A673 (cell line): ENCODE data around the gene TMEM205. TPM values are rescaled to one million over a fixed set of nuclear protein-coding genes. Genes with fewer than 3 reads are reported as not detected.

Source experiments
- BruUV-seq: library from RNA; stranded (reverse); fragments of 400-500 nt; replicated peaks from 2 replicates; lab custom pipeline; 2021; lab: Mats Ljungman, UMichigan
- CTCF ChIA-PET: fragments of 300-600 bp; sonication (Branson Sonifier 250); formaldehyde crosslinking; loops from one replicate; lab custom pipeline; 2022; ENCODE audit warnings: antibody characterized with exemption; lab: Charles Lee
- POLR2A ChIA-PET: fragments of 300-600 bp; sonication (Branson Sonifier 250); formaldehyde crosslinking; loops from one replicate; lab custom pipeline; 2022; ENCODE audit warnings: antibody characterized with exemption; ENCODE audit not compliant: low non-redundant PET; lab: Charles Lee
- DNase-seq: peaks from one replicate; pipeline ENCODE4 v3.0.0-alpha.2; 2015; ENCODE audit warnings: low spot score
- H3K27ac ChIP-seq: fragments of 200-600 bp; sonication (generic); 2 replicates; pipeline ENCODE4 v1.5.1; 2016; ENCODE audit warnings: mixed run types, low read depth, mild to moderate bottlenecking, mixed read lengths, antibody characterized with exemption, low read length; ENCODE audit not compliant: poor library complexity, severe bottlenecking
- H3K27me3 ChIP-seq: fragments of 200-600 bp; sonication (generic); replicated peaks from 2 replicates; pipeline ENCODE4 v1.6.1; 2017; ENCODE audit warnings: mixed run types, low read depth, mild to moderate bottlenecking, mixed read lengths, antibody characterized with exemption, low read length; ENCODE audit not compliant: insufficient read depth, poor library complexity
- H3K36me3 ChIP-seq: fragments of 200-600 bp; sonication (generic); 2 replicates; pipeline ENCODE4 v1.6.1; 2016; ENCODE audit warnings: mixed run types, mild to moderate bottlenecking, mixed read lengths, antibody characterized with exemption, low read length; ENCODE audit not compliant: insufficient read depth, poor library complexity, severe bottlenecking
- H3K4me1 ChIP-seq: fragments of 200-600 bp; sonication (generic); 2 replicates; pipeline ENCODE4 v1.6.1; 2017; ENCODE audit warnings: mixed run types, mild to moderate bottlenecking, mixed read lengths, antibody characterized with exemption, low read length; ENCODE audit not compliant: insufficient read depth, poor library complexity, severe bottlenecking
- H3K4me3 ChIP-seq: fragments of 200-600 bp; sonication (generic); 2 replicates; pipeline ENCODE4 v1.5.1; 2016; ENCODE audit warnings: low read depth, mixed run types, mild to moderate bottlenecking, mixed read lengths, low read length; ENCODE audit not compliant: poor library complexity, severe bottlenecking
- H3K9me3 ChIP-seq: fragments of 200-600 bp; sonication (generic); 2 replicates; pipeline ENCODE4 v1.6.1; 2016; ENCODE audit warnings: mixed run types, low read depth, mild to moderate bottlenecking, mixed read lengths, antibody characterized with exemption, low read length; ENCODE audit not compliant: poor library complexity, severe bottlenecking
- CTCF ChIP-seq: fragments of 300-800, 200-600 bp; sonication (generic); conservative IDR thresholded peaks from 2 replicates; pipeline ENCODE4 v1.5.1; 2017; ENCODE audit warnings: low read depth, mild to moderate bottlenecking, antibody characterized with exemption, low read length, moderate library complexity, mixed read lengths
- EZH2 ChIP-seq: fragments of 200-600 bp; sonication (generic); IDR thresholded peaks from 2 replicates; pipeline ENCODE4 v1.6.1; 2017; ENCODE audit warnings: borderline replicate concordance, low read depth, mild to moderate bottlenecking, mixed read lengths, antibody characterized with exemption, low read length; ENCODE audit not compliant: poor library complexity, severe bottlenecking
- intact Hi-C: fragments of 100-400 bp; cut with micrococcal nuclease; formaldehyde crosslinking; loops from one replicate; pipeline ENCODE4 v1.10.0; 2022; ENCODE audit not compliant: unreplicated experiment
- total RNA-seq: library from RNA; stranded (reverse); gene quantifications from 2 replicates; pipeline ENCODE4 v1.2.3, GENCODE V29; 2021

Gene TMEM205
- total RNA-seq, 1 experiment from 2014 or later, result 94.3 TPM

- Histone ChIP-seq H3K27me3 (no peaks in the 10 kb centered on the region), H3K9me3 (no peaks in the 10 kb centered on the region), H3K4me3 (no peak overlapping the region), H3K27ac (no peak overlapping the region), H3K36me3 (no peaks in the 10 kb centered on the region), H3K4me1 (peaks cover 11% of the 10 kb centered on the region)
- BruUV-seq, result no TSS peak
- intact Hi-C loops, result no loop called here
- CTCF ChIA-PET, result interaction anchor here (0.6 kb wide), 1 partner anchor 35 kb away, joined by 8 read pairs; no protein-coding TSS in a partner anchor
- no peak for TF ChIP-seq EZH2
- TF ChIP-seq CTCF, result no peak
- POLR2A ChIA-PET, result no interaction called here
- no peak for DNase-seq
Observed at GRCh38 chr19:11370744-11371143, 24.7 kb upstream of the TMEM205 start.

- ChIA-PET CTCF (no interaction called here), POLR2A (no interaction called here)
- intact Hi-C loops, result no loop called here
- Histone ChIP-seq H3K36me3 (no peaks in the 10 kb centered on the region), H3K27me3 (no peaks in the 10 kb centered on the region), H3K9me3 (no peaks in the 10 kb centered on the region), H3K4me3 (no peak overlapping the region), H3K4me1 (no peaks in the 10 kb centered on the region), H3K27ac (no peak overlapping the region)
- no peak for TF ChIP-seq EZH2
- TF ChIP-seq CTCF, result no peak
- no TSS peak for BruUV-seq
- DNase-seq, result no peak
Observed at GRCh38 chr19:11367528-11367927, 21.5 kb upstream of the TMEM205 start.

- POLR2A ChIA-PET, result no interaction called here
Observed at GRCh38 chr19:11365557-11366117, 19.6 kb upstream of the TMEM205 start.

More at GRCh38 chr19:11365557-11366117, 19.6 kb upstream of the TMEM205 start:
- no peak for DNase-seq
- Histone ChIP-seq H3K4me1 (no peaks in the 10 kb centered on the region), H3K4me3 (no peak overlapping the region), H3K27ac (no peak overlapping the region), H3K9me3 (no peaks in the 10 kb centered on the region), H3K36me3 (no peaks in the 10 kb centered on the region), H3K27me3 (no peaks in the 10 kb centered on the region)
- BruUV-seq, result no TSS peak
- intact Hi-C loops, result no loop called here
- no peak for TF ChIP-seq CTCF
- CTCF ChIA-PET, result no interaction called here
